ENCODE measurements around the gene URI1. TPM values are rescaled to one million over a fixed set of nuclear protein-coding genes. Genes with fewer than 3 reads are reported as not detected.

Gene URI1
- total and polyA plus RNA-seq, 2 of the 8 experiments (the other 6 are each of a cell fraction or from before 2014, with no cell fraction given): 27.7 to 64.3 TPM

- Histone ChIP-seq H3K9me3 (ENCODE audit: insufficient read depth in 2 of 2, low read depth in 1 of 2, low read length in 1 of 2) (no peaks in the 10 kb centered on the region), H3K36me3 (ENCODE audit: control insufficient read depth in 2 of 4, insufficient read depth in 4 of 4, low read length in 3 of 4) (no peaks in the 10 kb centered on the region), H4K5ac (ENCODE audit: insufficient read length, low read depth, low read length) (no peak overlapping the region), H3K27ac (ENCODE audit: low read depth, low read length) (no peak overlapping the region), H3K56ac (replicated peaks; ENCODE audit: insufficient read length, low read depth, low read length) (no peak overlapping the region), H4K20me1 (replicated peaks in 1 of 2; ENCODE audit: control insufficient read depth in 1 of 2, insufficient read depth in 2 of 2, low read length in 2 of 2) (peaks cover 9 to 10% of the 10 kb centered on the region in 2 experiments), H3K79me1 (ENCODE audit: low read depth, low read length) (no peaks in the 10 kb centered on the region; the same call in 1 of the 2 replicates), H3K79me2 (ENCODE audit: control insufficient read depth in 1 of 2, insufficient read depth in 2 of 2, low read length in 2 of 2) (peaks cover 0 to 98% of the 10 kb centered on the region in 2 experiments; a peak in 3 of 4 replicates), H2BK12ac (ENCODE audit: low read depth, low read length) (no peak overlapping the region), H2BK15ac (ENCODE audit: low read length) (no peak overlapping the region), H3K9ac (replicated peaks in 1 of 4; ENCODE audit: extremely low read depth in 1 of 4, low read depth in 3 of 4, low read length in 3 of 4) (no peak overlapping the region), H2BK120ac (replicated peaks; ENCODE audit: low read depth, low read length) (no peak overlapping the region), H4K91ac (replicated peaks; ENCODE audit: insufficient read length, low read length) (no peak overlapping the region), H3K23me2 (ENCODE audit: low read depth, low read length) (no peaks in the 10 kb centered on the region), H2BK5ac (ENCODE audit: low read depth, low read length) (no peak overlapping the region), H3K4ac (replicated peaks; ENCODE audit: insufficient read length, low read depth, low read length) (no peak overlapping the region), H2BK20ac (ENCODE audit: low read length) (no peak overlapping the region), H3K4me1 (replicated peaks in 1 of 4; ENCODE audit: control insufficient read depth in 3 of 4, insufficient read depth in 4 of 4, low read length in 3 of 4) (no peaks in the 10 kb centered on the region; a peak in 1 of 7 replicates), H3K18ac (ENCODE audit: extremely low read depth, low read length) (no peak overlapping the region), H3K4me2 (ENCODE audit: insufficient read depth in 1 of 2, low read depth in 2 of 2, low read length in 2 of 2) (no peak overlapping the region), H3K23ac (ENCODE audit: insufficient read length) (no peak overlapping the region), H4K8ac (ENCODE audit: extremely low read depth, insufficient read depth, low read length) (no peak overlapping the region), H3K4me3 (ENCODE audit: extremely low read depth in 1 of 4, insufficient read depth in 2 of 4, low read depth in 3 of 4, low read length in 4 of 4) (no peak overlapping the region), H2AFZ (ENCODE audit: low read length) (no peak overlapping the region), H3K14ac (ENCODE audit: insufficient read length) (no peak overlapping the region), H2AK5ac (ENCODE audit: low read depth, low read length) (no peak overlapping the region), H3K27me3 (replicated peaks in 1 of 4; ENCODE audit: control insufficient read depth in 3 of 4, extremely low read depth in 1 of 4, insufficient read depth in 3 of 4, low read length in 3 of 4) (no peaks in the 10 kb centered on the region)
- FAIRE-seq (no peak), DNase-seq (ENCODE audit: low read depth in 1 of 2, low spot score in 2 of 2) (no peak)
- POLR2A ChIA-PET (ENCODE audit: partially characterized antibody): no interaction called here
- CTCF ChIA-PET (ENCODE audit: partially characterized antibody): no interaction called here
- TF ChIP-seq JUN (IDR thresholded peaks at IDR 0.05; ENCODE audit: low read depth, low read length): no peak
- WGBS, 2 experiments (ENCODE audit: extremely low coverage in 1 of 2, insufficient coverage in 1 of 2, insufficient read length in 1 of 2, insufficient replicate concordance in 2 of 2, low coverage in 1 of 2, low lambda C conversion rate in 2 of 2, missing lambda C conversion rate in 1 of 2): 71 to 100% methylated on average over 1 to 3 of the region's 3 CpGs
Observed at GRCh38 chr19:29969891-29970290, 27.9 kb downstream of the URI1 start.

Data from H1 (cell line).